ENCODE measurements around the gene FRYL.
A peak's percentile ranks its signal among the peaks of the same experiment; 100 is the strongest.
"Not testable (repeated sequence)": the region's sequence is repeated elsewhere in the genome, so short reads cannot be mapped to it uniquely, and the experiment has no call there.

FRYL gene

DNA sequence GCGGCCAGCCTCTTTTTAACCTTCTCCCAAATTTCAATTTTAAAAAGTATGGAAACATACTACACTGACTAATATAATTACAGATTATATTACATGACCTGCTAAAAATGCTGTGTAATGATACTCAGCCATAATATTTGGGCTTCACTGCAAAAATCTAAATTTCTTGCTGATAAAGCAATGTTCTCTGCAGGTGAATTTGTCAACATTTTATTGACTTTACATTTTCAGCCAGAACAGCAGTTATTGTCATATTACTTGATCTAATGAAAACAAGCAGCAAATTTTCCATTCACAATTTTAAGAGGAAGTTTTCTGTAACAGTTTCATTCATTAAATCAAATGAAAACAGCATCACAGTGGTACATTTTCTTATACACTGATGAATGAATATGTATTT, 91.1 kb downstream of the FRYL start:
- no peak overlapping the region for H3K4me3 ChIP-seq (ENCODE audit: control insufficient read depth, low read depth, low read length)
- no peak for DNase-seq (ENCODE audit: low read depth)
- no peak for TF ChIP-seq CTCF (conservative IDR thresholded peaks at IDR 0.05; ENCODE audit: control insufficient read depth, insufficient read depth, low read depth, low read length)

DNA sequence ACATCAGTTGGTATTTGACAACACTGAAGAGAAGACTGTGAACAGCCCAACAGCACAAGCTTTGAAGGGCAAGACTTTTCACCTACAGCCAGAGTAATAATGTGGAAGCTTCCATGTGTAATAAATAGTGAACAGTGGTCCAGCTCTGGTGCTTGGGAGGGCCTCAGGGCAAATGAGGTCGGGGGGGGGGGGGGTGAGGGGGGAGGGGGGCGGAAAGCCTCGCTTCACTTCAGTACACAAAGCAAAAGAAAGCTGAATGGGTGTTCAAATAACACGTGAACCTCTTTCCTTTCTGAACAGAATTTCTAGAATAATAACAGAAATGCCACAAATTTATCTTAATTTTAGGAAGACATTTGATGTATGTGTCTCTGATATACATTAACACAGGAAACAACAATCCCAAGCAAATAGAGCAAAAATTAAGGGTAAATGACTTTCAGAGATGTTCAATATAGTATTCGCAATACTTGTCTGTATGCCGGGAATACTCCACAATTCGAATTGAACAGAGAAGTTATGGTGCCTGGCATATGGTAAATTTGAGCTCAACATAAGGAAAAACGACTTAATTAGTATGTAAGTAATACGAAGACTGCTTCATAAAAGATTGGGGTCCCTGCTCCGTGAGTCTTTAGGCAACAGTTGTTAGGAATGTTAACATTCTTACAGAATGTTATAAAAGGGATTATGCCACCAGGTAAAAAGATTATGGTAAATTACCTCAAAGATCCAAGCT, 92.6 kb downstream of the FRYL start:
- H3K4me3 ChIP-seq (ENCODE audit: control insufficient read depth, low read depth, low read length), result no peak overlapping the region
- DNase-seq (ENCODE audit: low read depth), result no peak
- TF ChIP-seq CTCF (conservative IDR thresholded peaks at IDR 0.05; ENCODE audit: control insufficient read depth, insufficient read depth, low read depth, low read length), result no peak

GRCh38 chr4:48686369-48686768, 93.7 kb downstream of the FRYL start:
- DNase-seq (ENCODE audit: low read depth), result no peak
- no peak for TF ChIP-seq CTCF (conservative IDR thresholded peaks at IDR 0.05; ENCODE audit: control insufficient read depth, insufficient read depth, low read depth, low read length)
- no peak overlapping the region for H3K4me3 ChIP-seq (ENCODE audit: control insufficient read depth, low read depth, low read length)

DNA sequence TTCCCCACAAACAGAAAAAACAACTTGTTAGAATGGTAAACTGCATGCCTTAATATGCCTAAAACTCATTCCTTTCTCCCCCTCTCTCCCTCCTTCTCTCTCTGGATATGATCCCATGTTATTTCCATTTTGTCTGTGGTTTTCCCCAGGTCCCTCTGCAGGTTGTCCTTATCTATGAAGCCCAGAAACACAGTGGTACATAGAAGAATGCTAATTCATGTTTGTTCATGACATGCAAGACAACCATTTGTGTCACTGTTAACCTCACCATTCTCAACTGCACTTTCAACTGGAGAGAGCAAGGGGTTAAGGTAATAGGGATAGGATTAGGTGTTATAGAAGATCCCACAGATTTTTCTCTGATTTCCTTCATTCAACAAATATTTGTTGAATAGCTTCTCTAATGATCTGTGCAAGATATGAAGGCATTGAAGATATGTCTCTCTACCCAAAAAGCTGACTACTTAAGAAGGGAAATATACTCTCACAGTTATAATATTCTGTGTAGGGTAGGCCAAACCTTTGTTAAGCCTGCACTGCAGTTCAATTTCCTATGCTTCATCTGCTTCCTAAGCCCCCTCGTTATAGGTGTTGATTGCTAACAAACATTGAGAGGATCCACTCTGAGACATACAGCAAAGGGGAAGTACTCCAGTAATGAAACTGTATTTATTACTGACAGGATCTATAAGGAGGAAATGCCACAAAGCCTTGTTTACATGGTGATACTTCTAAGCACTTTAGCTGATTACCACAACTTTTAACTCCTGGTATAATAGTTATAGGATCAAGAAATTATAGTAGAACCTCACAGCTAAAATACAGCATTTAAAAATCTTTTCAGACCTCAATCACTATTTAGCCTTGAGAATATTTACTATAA, 96.1 kb downstream of the FRYL start:
- no peak for DNase-seq (ENCODE audit: low read depth)
- no peak for TF ChIP-seq CTCF (conservative IDR thresholded peaks at IDR 0.05; ENCODE audit: control insufficient read depth, insufficient read depth, low read depth, low read length)
- no peak overlapping the region for H3K4me3 ChIP-seq (ENCODE audit: control insufficient read depth, low read depth, low read length)

DNA sequence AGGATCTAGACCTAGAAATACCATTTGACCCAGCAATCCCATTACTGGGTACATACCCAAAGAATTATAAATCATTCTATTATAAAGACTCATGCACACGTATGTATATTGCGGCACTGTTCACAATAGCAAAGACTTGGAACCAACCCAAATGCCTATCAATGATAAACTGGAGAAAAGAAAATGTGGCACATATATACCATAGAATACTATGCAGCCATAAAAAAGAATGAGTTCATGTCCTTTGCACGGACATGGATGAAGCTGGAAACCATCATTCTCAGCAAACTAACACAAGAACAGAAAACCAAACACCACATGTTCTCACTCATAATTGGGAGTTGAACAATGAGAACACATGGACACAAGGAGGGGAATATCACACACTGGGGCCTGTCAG, 97.2 kb downstream of the FRYL start:
- DNase-seq (ENCODE audit: low read depth); H3K4me3 ChIP-seq (ENCODE audit: control insufficient read depth, low read depth, low read length): not testable (repeated sequence)

- no peak overlapping the region for H3K4me3 ChIP-seq (ENCODE audit: control insufficient read depth, low read depth, low read length)
- DNase-seq (ENCODE audit: low read depth), result peak; percentile 58
- TF ChIP-seq CTCF (conservative IDR thresholded peaks at IDR 0.05; ENCODE audit: control insufficient read depth, insufficient read depth, low read depth, low read length), result peak; percentile 45
Measured at GRCh38 chr4:48681856-48682255, 98.2 kb downstream of the FRYL start.

Measured in fibroblast of mammary gland (primary cell).